HG03066 (cell line): ENCODE results near the gene REV3L.
"Not testable (repeated sequence)": the region's sequence is repeated elsewhere in the genome, so short reads cannot be mapped to it uniquely, and the experiment has no call there.

Source experiments
- ATAC-seq: cut with Tn5 transposase; IDR thresholded peaks from one replicate; pipeline ENCODE4 v1.9.1; 2021; ENCODE audit warnings: low read depth; ENCODE audit not compliant: unreplicated experiment

REV3L gene

DNA sequence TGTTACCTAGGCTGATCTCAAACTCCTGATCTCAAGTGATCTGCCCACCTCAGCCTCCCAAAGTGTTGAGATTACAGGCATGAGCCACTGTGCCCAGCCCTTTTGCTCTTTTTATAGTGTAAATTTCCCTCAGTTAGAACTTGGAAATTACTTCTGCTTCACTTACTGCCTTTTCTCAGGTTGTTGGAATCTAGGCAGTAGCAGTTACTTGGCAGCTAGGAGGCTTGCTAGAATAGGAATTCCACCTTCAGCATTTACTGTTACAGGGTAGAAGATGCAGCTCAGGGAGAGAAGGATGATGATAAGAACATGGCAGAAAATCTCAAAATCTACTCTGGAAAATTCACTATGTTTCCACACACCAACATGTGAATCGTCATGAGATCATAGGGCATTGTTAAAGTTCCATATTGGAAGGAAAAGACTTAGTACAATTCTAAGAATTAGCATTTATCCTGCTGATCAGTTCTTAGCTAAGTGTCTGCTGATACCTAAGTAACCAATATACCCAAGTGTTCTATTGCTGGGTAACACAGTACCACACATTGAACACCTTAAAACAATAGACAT is 213.5 kb downstream of the REV3L start:
- no peak for ATAC-seq

DNA sequence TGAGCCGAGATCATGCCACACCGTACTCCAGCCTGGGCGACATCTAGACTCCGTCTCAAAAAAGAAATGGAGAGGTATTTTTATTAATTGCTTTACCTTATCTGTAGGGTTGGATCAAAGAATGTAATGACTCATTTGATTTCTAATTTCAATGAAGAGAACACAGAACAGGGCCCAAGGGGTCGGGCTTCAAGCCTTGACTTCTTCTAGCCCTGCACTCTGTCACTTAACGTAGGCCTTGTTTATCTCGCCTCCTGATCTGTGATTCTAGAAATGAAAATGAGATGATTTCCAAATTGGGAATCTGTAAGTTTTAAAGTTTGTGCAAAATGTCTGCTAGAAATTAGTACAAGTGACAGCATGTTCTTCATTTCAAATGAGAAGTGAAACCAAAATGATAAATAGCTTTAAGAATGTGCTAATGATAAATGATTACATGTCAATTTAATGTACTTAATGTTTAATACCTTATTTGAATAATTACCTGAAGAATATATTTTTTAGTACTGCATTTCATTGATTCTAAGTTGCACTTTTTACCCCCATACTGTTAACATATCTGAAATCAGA is 215.2 kb downstream of the REV3L start:
- ATAC-seq, result no peak

DNA sequence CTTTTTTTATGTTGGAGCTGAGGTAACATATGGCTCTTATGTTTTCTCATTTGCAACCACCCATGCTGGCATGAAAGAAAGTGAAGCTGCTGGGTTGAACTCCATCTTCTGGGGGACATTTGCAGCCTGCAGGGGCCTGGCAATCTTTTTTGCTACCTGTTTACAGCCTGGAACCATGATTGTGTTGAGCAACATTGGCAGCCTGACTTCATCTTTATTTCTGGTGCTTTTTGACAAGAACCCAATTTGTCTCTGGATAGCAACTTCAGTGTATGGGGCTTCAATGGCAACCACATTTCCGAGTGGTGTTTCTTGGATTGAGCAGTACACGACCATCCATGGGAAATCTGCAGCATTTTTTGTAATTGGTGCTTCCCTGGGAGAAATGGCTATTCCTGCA is 216.7 kb downstream of the REV3L start:
- ATAC-seq, result no peak

DNA sequence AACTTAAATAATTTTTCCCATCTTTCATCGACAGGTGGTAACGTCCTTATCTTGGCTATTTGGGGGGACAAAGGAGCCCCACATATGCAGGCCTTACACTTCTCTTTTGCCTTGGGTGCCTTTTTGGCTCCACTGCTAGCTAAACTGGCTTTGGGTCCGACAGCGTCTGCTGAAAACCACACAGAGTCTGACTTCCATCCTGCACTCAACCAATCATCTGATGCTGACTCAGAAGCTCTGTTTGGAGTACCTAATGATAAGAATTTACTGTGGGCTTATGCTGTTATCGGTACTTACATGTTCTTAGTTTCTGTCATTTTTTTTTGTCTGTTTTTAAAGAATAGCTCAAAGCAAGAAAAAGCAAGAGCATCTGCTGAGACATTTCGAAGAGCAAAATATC is 217.2 kb downstream of the REV3L start:
- no peak for ATAC-seq

DNA sequence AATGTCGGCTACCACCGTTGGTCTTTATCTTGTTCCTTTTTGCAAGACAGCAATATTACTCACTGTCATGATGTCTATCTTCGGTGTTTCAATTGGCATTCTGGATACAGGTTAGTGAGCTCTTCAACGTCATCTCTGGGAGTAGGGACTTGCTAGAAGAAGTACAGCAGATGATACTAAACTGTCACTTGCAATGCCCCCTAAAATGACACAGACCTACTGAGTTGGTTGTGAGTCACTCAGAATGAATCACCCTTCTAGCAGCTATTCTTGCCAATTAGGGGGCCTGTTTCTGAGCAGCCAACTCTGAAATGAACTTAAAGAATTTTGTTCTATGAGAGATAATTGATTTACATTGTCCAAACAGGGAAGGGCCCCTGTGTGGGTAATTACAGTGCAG is 219.2 kb downstream of the REV3L start:
- ATAC-seq, result no peak

DNA sequence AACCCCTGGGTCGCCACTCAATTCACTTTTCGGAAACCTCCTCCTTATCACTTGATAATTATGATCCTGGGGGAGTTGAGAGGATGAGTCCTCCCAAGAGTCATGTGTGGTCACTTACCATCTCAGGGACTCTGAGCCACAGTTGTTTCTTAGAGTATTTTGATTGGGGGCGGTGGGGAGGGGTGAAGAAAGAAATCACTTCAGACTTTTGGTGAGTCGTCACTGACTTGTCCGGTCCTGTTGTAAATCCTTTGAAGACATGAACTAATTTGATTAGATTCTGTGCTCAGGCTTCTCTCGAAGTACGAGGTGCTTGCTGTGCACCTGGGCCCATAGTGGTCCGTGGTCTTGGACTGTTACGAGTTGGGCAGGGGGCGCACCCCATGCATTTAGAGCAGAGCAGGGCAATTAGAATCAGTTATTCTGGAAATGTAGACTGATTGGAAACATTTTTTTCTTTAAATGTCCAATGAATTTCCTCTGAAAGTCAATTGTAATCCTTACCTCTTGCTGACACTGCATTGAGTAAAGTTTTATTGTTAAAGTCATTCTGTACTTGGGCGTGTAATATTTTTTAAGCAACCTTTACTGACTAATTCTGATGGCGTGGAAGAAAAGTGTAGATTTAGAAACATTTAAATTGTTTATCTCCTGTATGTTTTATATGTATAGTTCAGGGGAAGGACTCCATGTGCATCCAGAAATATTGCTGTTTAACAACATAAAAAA is 222.3 kb downstream of the REV3L start:
- ATAC-seq, result no peak

DNA sequence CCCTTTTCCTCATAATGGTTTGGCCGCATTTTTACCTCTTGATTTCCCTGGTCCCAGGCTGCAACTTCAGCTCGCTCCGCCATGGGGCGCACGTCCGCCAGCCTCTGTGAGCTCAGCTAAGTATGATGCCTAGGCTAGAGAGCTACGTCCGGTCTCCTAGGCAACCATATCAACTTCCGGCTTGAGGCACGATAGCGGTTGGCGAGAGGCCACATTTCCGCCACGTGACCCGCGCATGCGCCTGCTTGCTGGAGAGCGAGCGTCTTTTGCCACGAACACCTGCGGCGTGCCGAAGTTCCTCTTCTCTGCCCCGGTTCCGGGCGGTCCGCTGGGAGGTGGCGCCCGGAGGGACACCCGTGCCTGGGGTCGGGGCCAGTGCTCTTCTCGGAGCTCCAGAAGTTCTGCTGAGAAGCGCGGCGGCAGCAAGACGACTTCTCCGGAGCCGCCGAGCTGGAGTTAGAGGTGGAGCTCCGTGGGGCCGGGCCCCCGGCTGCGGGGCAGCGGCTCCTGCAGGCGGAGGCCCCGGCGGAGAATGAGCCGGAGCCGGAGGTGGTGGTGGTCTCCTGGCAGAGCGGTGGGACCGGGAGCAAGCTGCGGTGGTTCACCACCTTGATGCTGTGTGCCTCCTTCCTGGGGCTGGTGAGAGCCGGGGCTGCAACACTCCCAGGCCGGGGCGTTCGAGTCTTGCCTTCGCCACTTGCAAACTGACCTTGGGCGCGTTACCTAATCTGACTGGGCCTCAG is 223.8 kb downstream of the REV3L start:
- ATAC-seq, result peak; percentile 98

DNA sequence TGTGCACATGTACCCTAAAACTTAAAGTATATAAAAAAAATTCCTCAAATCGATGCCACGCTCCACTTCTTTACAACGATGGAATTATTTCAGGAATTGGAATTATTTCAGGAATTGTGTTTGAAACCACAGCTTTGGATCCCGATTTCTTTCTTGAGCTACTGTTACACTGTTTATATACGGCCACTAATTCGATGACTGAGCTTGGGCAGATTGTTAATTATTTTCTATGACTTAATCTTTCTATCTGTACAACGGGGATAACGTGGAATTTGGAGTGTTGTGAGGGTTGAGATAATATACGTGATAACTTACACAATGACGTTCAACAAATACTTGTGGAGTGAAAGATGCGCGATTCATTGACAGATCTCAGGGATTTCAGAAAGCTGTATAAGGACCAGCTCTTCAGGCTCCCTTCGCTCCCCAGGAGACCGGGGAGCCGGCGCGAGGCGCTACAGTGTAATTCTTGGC is 224.4 kb downstream of the REV3L start:
- ATAC-seq, result no peak

DNA sequence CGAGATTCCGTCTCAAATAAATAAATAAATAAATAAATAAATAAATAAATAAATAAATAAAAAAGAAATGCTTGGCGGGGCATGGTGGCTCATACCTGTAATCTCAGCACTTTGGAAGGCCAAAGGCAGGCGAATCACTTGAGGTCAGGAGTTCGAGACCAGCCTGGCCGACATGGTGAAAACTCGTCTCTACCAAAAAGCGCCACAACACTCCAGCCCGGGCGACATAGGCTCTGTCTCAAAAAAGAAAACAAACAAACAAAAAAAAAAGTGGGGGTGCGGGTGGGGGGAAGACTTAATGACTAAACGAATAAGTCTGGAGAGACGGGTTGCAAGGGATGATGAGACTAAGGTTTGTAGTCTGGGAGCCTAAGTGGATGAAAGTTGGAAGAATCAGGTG is 225.0 kb downstream of the REV3L start:
- no peak for ATAC-seq

DNA sequence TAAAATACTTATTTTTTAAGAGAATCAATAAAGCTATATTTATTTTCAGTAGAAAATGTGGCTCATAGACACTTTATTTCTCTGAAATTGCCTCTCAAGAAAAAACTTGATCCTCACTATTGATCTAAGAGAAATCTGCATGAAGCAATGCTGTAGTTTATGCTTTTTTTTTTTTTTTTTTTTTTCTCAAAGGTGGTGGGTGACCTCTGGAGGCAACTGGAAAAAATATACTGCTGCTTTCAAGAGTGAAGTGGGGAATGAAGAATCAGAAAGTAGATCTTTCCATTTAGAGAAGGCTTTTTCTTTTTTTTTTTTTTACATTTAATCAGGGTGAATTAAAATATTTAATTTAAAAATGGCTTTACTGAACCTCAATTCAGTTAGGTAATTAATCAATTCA is 226.4 kb downstream of the REV3L start:
- ATAC-seq, result no peak

DNA sequence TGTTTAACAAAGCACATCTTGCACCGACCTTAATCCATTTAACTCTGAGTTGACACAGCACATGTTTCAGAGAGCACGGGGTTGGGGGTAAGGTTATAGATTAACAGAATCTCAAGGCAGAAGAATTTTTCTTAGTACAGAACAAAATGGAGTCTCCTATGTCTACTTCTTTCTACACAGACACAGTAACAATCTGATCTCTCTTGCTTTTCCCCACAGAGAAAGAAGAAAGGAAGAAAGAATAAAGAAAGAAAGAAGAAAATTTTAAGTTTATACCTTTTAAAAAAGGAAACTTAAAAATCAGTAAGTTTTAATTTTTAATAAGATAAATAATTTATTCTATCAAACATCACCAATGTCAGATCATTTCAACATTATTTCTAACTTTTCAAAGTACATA is 227.2 kb downstream of the REV3L start:
- not testable (repeated sequence) for ATAC-seq

DNA sequence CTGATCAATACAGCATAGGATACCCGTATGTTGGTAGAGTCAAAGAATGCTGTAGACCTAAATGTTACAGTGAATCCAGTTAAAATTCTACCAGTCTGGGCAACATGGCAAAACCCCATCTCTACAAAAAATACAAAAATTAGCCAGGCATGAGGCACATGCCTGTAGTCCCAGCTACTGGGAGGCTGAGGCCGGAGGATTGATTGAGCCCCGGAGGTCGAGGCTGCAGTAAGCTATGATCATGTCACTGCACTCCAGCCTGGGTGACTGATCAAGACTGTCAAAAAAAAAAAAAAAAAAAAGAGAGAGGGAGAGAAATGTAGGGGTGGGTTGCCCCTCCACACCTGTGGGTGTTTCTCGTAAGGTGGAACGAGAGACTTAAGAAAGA is 228.2 kb downstream of the REV3L start:
- ATAC-seq, result no peak

DNA sequence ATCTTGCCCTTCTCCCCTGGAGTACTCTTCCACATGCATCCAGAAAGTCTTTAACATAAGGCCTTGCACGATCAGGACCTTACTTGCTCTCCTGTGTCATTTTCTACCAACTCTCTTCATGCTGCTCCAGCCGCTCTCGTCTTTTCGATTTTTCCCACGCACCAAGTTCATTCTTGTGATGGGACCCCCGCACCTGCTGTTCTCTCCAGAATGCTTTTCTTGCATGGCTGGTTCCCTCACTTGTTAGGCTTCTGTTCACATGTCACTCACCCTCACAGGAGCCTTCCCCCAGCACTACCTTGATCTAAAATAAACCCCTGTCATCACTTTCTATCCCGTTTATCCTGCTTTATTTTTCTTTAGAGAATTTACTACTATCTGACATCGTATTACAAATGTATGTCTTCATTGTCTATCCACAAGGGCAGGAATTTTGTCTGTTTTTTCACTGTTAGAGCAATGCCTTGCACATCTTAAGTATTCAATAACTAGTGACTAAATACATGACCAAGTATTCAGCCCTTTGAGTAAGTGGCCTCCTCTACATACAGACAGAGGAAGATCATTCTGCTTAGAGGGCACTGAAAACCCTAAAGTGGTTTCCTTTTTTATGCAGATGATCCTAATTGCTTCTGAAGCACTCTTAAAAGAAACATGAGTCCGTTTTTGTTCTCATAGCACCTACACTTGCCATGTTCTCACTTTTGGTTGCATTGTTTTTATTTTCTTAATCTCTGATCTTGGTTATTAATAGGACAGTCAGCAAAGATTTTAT is 228.8 kb downstream of the REV3L start:
- ATAC-seq, result no peak

DNA sequence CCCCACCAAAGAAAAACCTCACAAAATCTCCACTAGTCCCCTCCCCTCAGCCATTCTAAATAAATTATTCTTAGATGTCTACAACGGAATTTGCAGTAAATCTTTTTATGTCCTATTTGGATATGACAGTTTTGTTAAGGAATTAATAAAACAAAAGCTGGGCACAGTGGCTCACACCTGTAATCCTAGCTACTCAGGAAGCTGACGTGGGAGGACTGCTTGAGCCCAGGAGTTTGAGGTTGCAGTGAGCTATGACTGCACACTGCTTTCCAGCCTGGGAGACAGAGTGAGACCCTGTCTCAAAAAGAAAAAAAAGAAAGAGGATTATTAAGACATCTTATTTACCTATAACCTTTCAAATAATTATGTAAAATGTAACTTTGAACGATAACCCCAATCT is 230.3 kb downstream of the REV3L start:
- no peak for ATAC-seq

DNA sequence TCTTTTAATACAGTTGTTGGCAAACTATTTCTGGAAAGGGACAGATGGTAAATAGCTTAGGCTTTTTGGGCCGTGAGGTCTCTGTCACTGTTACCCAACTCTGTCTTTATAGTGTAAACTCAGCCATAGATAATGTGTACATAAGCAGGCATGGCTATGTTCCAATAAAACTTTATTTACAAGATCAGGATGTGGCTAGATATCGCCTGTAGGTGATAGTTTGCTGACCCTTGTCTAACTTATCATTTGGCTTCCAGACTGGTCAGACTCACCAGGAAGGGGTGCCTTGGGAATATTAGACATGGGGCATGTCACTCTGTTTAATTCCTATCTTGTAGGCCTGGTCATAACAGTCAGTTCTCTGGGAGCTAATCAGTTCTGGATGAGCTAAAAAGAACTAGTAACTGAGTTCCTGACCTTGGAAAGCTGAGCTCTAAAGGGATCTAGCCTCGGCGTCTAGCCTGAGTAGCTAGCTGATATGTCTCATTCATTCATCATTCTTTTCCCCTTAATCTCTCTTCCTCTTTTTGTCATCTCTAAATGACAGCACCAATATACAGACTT is 232.1 kb downstream of the REV3L start:
- no peak for ATAC-seq
